Neural cell (in vitro differentiated cells): ENCODE data around the gene LRIT3. TPM values are rescaled to one million over a fixed set of nuclear protein-coding genes. Genes with fewer than 3 reads are reported as not detected.

Experiments used
- H2AFZ ChIP-seq: fragments of 200-600, 300-800 bp; sonication (generic), shearing (Covaris generic); 2 replicates; pipeline ENCODE4 v1.6.0; 2014; ENCODE audit warnings: low read depth, mild to moderate bottlenecking, antibody characterized with exemption, low read length, moderate library complexity
- H3F3A ChIP-seq: fragments of 200-600 bp; shearing (Covaris generic); 2 replicates; pipeline ENCODE4 v1.6.1; 2016; ENCODE audit warnings: mild to moderate bottlenecking, moderate library complexity, mixed read lengths, antibody characterized with exemption, low read length; ENCODE audit not compliant: insufficient read depth, poor library complexity, severe bottlenecking
- H3K27ac ChIP-seq: fragments of 200-600, 300-800 bp; sonication (generic), shearing (Covaris generic); 2 replicates; pipeline ENCODE4 v1.5.1; 2014; ENCODE audit warnings: mild to moderate bottlenecking, low read length, moderate library complexity
- H3K27me3 ChIP-seq: fragments of 300-800, 200-600 bp; sonication (generic), shearing (Covaris generic); 2 replicates; pipeline ENCODE4 v1.6.0; 2014; ENCODE audit warnings: mild to moderate bottlenecking, low read depth, low read length, moderate library complexity; ENCODE audit not compliant: insufficient read depth
- H3K36me3 ChIP-seq: fragments of 300-800, 200-600 bp; sonication (generic), shearing (Covaris generic); 2 replicates; pipeline ENCODE4 v1.5.1; 2014; ENCODE audit warnings: mild to moderate bottlenecking, antibody characterized with exemption, low read length, moderate library complexity; ENCODE audit not compliant: insufficient read depth
- H3K4me2 ChIP-seq: fragments of 300-800, 200-600 bp; sonication (generic), shearing (Covaris generic); 2 replicates; pipeline ENCODE4 v1.6.0; 2014; ENCODE audit warnings: mild to moderate bottlenecking, low read length
- H3K4me3 ChIP-seq: fragments of 300-800, 200-600 bp; sonication (generic), shearing (Covaris generic); 2 replicates; pipeline ENCODE4 v1.5.1; 2014; ENCODE audit warnings: mild to moderate bottlenecking, low read length, moderate library complexity
- H3K79me2 ChIP-seq: fragments of 200-600 bp; shearing (Covaris generic); replicated peaks from 2 replicates; pipeline ENCODE4 v1.6.0; 2014; ENCODE audit warnings: mild to moderate bottlenecking, low read length, moderate library complexity; ENCODE audit not compliant: insufficient read depth
- H3K9ac ChIP-seq: fragments of 300-800, 200-600 bp; sonication (generic), shearing (Covaris generic); 2 replicates; pipeline ENCODE4 v1.6.1; 2016; ENCODE audit warnings: mild to moderate bottlenecking, low read length, mixed read lengths
- H3K9me2 ChIP-seq: fragments of 200-600 bp; shearing (Covaris generic); 2 replicates; pipeline ENCODE4 v1.6.1; 2016; ENCODE audit warnings: mild to moderate bottlenecking, low read length, mixed read lengths; ENCODE audit not compliant: insufficient read depth
- H3K9me3 ChIP-seq: fragments of 200-600, 300-800 bp; sonication (generic), shearing (Covaris generic); 2 replicates; pipeline ENCODE4 v1.6.1; 2016; ENCODE audit warnings: mild to moderate bottlenecking, mixed run types, low read length, moderate library complexity, mixed read lengths
- H4K20me1 ChIP-seq: fragments of 200-600 bp; shearing (Covaris generic); 2 replicates; pipeline ENCODE4 v1.6.1; 2016; ENCODE audit warnings: mild to moderate bottlenecking, mixed run types; ENCODE audit not compliant: insufficient read depth
- EP300 ChIP-seq: fragments of 450-650 bp; conservative IDR thresholded peaks from 2 replicates; pipeline ENCODE4 v1.6.1; 2014; ENCODE audit warnings: antibody characterized with exemption, mild to moderate bottlenecking, moderate library complexity; ENCODE audit not compliant: poor library complexity, severe bottlenecking
- EZH2 ChIP-seq: fragments of 200-600, 300-800 bp; shearing (Covaris generic), sonication (generic); IDR thresholded peaks from 2 replicates; pipeline ENCODE4 v1.6.1; 2014; ENCODE audit warnings: antibody characterized with exemption, low read length, borderline replicate concordance, mild to moderate bottlenecking; ENCODE audit not compliant: insufficient read depth, poor library complexity, severe bottlenecking
- MXI1 ChIP-seq: fragments of 450-650 bp; conservative IDR thresholded peaks from 2 replicates; pipeline ENCODE4 v1.6.1; 2014; ENCODE audit warnings: antibody characterized with exemption, mild to moderate bottlenecking; ENCODE audit not compliant: poor library complexity, severe bottlenecking
- POLR2AphosphoS5 ChIP-seq: IDR thresholded peaks from 2 replicates; pipeline ENCODE4 v1.6.1; 2012
- RAD21 ChIP-seq: fragments of 450-650 bp; conservative IDR thresholded peaks from 2 replicates; pipeline ENCODE4 v1.6.1; 2014; ENCODE audit warnings: antibody characterized with exemption, mild to moderate bottlenecking, moderate library complexity
- SMC3 ChIP-seq: fragments of 450-650 bp; conservative IDR thresholded peaks from 2 replicates; pipeline ENCODE4 v1.6.1; 2014; ENCODE audit warnings: antibody characterized with exemption, mild to moderate bottlenecking, moderate library complexity; ENCODE audit not compliant: poor library complexity
- TAF1 ChIP-seq: IDR thresholded peaks from 2 replicates; pipeline ENCODE4 v1.6.1; 2012; ENCODE audit warnings: low read depth
- polyA plus RNA-seq: library from polyadenylated mRNA; depleted of rRNA; stranded (reverse); fragments of >200 nt; gene quantifications from 2 replicates; pipeline ENCODE4 v1.2.3, GENCODE V29; 2014
- TF ChIP-seq, protein P1 (sequence below): IDR thresholded peaks from 2 replicates; pipeline ENCODE4 v1.6.1; 2012; ENCODE audit warnings: borderline replicate concordance
- TF ChIP-seq, protein P2 (sequence below): fragments of 450-650 bp; IDR thresholded peaks from 2 replicates; pipeline ENCODE4 v1.5.1; 2014; ENCODE audit warnings: antibody characterized with exemption, mild to moderate bottlenecking, moderate library complexity; ENCODE audit not compliant: poor library complexity, severe bottlenecking

Gene LRIT3
- polyA plus RNA-seq, 1 donor from 2014 or later, result 0.33 TPM

DNA sequence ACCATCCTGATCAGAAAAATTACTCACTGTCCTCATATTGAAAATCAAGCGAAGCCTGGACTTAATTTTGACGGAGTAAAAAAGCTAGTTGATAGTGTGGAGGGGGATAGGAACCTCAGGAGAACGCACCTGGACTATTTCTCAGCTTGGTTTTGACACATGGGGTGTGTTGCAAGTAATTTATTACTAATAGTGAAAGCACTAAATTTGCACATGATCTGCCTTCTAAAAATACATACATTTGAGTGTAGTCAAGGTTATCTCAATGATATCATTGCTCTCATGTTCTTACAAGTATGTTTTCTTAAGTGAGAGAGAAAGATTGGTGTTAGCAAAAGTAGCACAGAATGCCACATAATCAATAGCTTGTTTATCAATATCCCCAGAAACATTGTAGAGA is 29.5 kb downstream of the LRIT3 start:
- H4K20me1 ChIP-seq, result no peaks in the 10 kb centered on the region
- H3K79me2 ChIP-seq, result no peaks in the 10 kb centered on the region
- no peak overlapping the region for H3K4me2 ChIP-seq
- H3K4me3 ChIP-seq, result no peak overlapping the region
- no peaks in the 10 kb centered on the region for H3K27me3 ChIP-seq
- H3K9me3 ChIP-seq, result no peaks in the 10 kb centered on the region
- TF ChIP-seq TAF1 (no peak), EP300 (no peak), RAD21 (no peak), EZH2 (no peak), SMC3 (no peak), POLR2AphosphoS5 (no peak), MXI1 (no peak)
- TF ChIP-seq, protein P1, sequence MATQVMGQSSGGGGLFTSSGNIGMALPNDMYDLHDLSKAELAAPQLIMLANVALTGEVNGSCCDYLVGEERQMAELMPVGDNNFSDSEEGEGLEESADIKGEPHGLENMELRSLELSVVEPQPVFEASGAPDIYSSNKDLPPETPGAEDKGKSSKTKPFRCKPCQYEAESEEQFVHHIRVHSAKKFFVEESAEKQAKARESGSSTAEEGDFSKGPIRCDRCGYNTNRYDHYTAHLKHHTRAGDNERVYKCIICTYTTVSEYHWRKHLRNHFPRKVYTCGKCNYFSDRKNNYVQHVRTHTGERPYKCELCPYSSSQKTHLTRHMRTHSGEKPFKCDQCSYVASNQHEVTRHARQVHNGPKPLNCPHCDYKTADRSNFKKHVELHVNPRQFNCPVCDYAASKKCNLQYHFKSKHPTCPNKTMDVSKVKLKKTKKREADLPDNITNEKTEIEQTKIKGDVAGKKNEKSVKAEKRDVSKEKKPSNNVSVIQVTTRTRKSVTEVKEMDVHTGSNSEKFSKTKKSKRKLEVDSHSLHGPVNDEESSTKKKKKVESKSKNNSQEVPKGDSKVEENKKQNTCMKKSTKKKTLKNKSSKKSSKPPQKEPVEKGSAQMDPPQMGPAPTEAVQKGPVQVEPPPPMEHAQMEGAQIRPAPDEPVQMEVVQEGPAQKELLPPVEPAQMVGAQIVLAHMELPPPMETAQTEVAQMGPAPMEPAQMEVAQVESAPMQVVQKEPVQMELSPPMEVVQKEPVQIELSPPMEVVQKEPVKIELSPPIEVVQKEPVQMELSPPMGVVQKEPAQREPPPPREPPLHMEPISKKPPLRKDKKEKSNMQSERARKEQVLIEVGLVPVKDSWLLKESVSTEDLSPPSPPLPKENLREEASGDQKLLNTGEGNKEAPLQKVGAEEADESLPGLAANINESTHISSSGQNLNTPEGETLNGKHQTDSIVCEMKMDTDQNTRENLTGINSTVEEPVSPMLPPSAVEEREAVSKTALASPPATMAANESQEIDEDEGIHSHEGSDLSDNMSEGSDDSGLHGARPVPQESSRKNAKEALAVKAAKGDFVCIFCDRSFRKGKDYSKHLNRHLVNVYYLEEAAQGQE, result no peak
- TF ChIP-seq, protein P2, sequence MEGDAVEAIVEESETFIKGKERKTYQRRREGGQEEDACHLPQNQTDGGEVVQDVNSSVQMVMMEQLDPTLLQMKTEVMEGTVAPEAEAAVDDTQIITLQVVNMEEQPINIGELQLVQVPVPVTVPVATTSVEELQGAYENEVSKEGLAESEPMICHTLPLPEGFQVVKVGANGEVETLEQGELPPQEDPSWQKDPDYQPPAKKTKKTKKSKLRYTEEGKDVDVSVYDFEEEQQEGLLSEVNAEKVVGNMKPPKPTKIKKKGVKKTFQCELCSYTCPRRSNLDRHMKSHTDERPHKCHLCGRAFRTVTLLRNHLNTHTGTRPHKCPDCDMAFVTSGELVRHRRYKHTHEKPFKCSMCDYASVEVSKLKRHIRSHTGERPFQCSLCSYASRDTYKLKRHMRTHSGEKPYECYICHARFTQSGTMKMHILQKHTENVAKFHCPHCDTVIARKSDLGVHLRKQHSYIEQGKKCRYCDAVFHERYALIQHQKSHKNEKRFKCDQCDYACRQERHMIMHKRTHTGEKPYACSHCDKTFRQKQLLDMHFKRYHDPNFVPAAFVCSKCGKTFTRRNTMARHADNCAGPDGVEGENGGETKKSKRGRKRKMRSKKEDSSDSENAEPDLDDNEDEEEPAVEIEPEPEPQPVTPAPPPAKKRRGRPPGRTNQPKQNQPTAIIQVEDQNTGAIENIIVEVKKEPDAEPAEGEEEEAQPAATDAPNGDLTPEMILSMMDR, result no peak
- no peak overlapping the region for H3K27ac ChIP-seq
- no peak overlapping the region for H3K9ac ChIP-seq
- H3F3A ChIP-seq, result no peaks in the 10 kb centered on the region
- H3K36me3 ChIP-seq, result no peaks in the 10 kb centered on the region
- no peak overlapping the region for H2AFZ ChIP-seq
- H3K9me2 ChIP-seq, result no peaks in the 10 kb centered on the region

DNA sequence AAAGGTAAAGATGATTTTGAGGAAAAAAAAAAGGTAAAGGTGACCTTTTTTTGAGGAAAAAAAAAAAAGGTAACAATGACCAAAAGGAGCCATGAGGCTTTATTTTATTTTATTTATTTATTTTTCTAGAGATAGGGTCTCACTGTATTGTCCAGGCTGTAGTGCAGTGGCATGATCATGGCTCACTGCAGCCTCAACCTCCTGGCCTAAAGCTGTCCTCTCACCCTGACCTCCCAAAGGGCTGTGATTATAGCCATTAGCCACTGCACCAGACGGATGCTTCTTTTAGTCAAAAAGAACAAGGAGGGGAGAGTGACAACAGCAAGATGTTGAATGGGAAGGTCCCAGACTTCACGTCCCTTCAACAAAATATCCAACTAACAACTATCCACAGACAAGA is 30.4 kb downstream of the LRIT3 start:
- Histone ChIP-seq H2AFZ (no peak overlapping the region), H3K27ac (no peak overlapping the region), H3K9ac (no peak overlapping the region), H3F3A (no peaks in the 10 kb centered on the region), H3K4me3 (no peak overlapping the region), H4K20me1 (no peaks in the 10 kb centered on the region), H3K9me3 (no peaks in the 10 kb centered on the region), H3K79me2 (no peaks in the 10 kb centered on the region), H3K36me3 (no peaks in the 10 kb centered on the region), H3K9me2 (no peaks in the 10 kb centered on the region), H3K4me2 (no peak overlapping the region), H3K27me3 (no peaks in the 10 kb centered on the region)
- TF ChIP-seq RAD21 (no peak), EZH2 (no peak), POLR2AphosphoS5 (no peak), TAF1 (no peak), EP300 (no peak), MXI1 (no peak), SMC3 (no peak)
- TF ChIP-seq, protein P2, result no peak
- TF ChIP-seq, protein P1, result no peak
